Activated CD4-positive, alpha-beta T cell treated with anti-CD3 and anti-CD28 coated beads, Interleukin-2, amount 10 ng/mL, durations not matched to agents 24 days and 14 days (primary cell): ENCODE measurements around the gene RAPGEF4. TPM values are rescaled to one million over a fixed set of nuclear protein-coding genes. Genes with fewer than 3 reads are reported as not detected.

Source experiments
- DNase-seq: peaks from one replicate; pipeline ENCODE4 v3.0.0; 2022
- H3K27ac Mint-ChIP-seq: one replicate; pipeline ENCODE4 v1.8.0; 2022; ENCODE audit warnings: mild to moderate bottlenecking, mixed read lengths
- H3K27me3 Mint-ChIP-seq: one replicate; pipeline ENCODE4 v1.8.0; 2022; ENCODE audit warnings: mixed read lengths
- H3K36me3 Mint-ChIP-seq: one replicate; pipeline ENCODE4 v1.8.0; 2022; ENCODE audit warnings: low read depth, mild to moderate bottlenecking, mixed read lengths
- H3K4me1 Mint-ChIP-seq: one replicate; pipeline ENCODE4 v1.8.0; 2021; ENCODE audit warnings: mixed read lengths
- H3K4me3 Mint-ChIP-seq: one replicate; pipeline ENCODE4 v1.8.0; 2022; ENCODE audit warnings: mild to moderate bottlenecking, moderate library complexity, mixed read lengths
- H3K9me3 Mint-ChIP-seq: one replicate; pipeline ENCODE4 v1.8.0; 2021; ENCODE audit warnings: mixed read lengths
- intact Hi-C: fragments of 100-400 bp; cut with micrococcal nuclease; formaldehyde crosslinking; loops from one replicate; pipeline ENCODE4 v1.15.1; 2023
- total RNA-seq: library from RNA; stranded (reverse); gene quantifications from 2 replicates; pipeline ENCODE4 v1.2.3, GENCODE V29; 2022

The RAPGEF4 gene
- total RNA-seq, 1 donor from 2014 or later, result 0.37 TPM

- H3K27ac Mint-ChIP-seq, result no peak overlapping the region
- no peak for DNase-seq
- H3K4me3 Mint-ChIP-seq, result no peak overlapping the region
- intact Hi-C loops, result loop anchor here (10.0 kb wide), 2 partner anchors 335 to 1325 kb away; partner anchors contain the start of gene CDCA7
- H3K4me1 Mint-ChIP-seq, result no peaks in the 10 kb centered on the region
- no peaks in the 10 kb centered on the region for H3K9me3 Mint-ChIP-seq
- no peaks in the 10 kb centered on the region for H3K27me3 Mint-ChIP-seq
- no peaks in the 10 kb centered on the region for H3K36me3 Mint-ChIP-seq
These were observed 284.1 kb downstream of the RAPGEF4 start for GRCh38 chr2:173019755-173020154.

GRCh38 chr2:173021939-173022371, 286.3 kb downstream of the RAPGEF4 start:
- no peaks in the 10 kb centered on the region for H3K27me3 Mint-ChIP-seq
- no peak overlapping the region for H3K27ac Mint-ChIP-seq
- H3K9me3 Mint-ChIP-seq, result no peaks in the 10 kb centered on the region
- H3K36me3 Mint-ChIP-seq, result no peaks in the 10 kb centered on the region
- DNase-seq, result no peak
- no peaks in the 10 kb centered on the region for H3K4me1 Mint-ChIP-seq
- H3K4me3 Mint-ChIP-seq, result no peak overlapping the region
- intact Hi-C loops, result loop anchor here (10.0 kb wide), 2 partner anchors 333 to 1323 kb away; partner anchors contain the start of gene CDCA7

- no peak for DNase-seq
- intact Hi-C loops, result loop anchor here (10.0 kb wide), 2 partner anchors 331 to 1321 kb away; partner anchors contain the start of gene CDCA7
- Mint-ChIP-seq H3K4me3 (no peak overlapping the region), H3K36me3 (no peaks in the 10 kb centered on the region), H3K4me1 (peaks cover 3% of the 10 kb centered on the region), H3K27ac (no peak overlapping the region), H3K27me3 (peaks cover 3% of the 10 kb centered on the region), H3K9me3 (no peaks in the 10 kb centered on the region)
These were observed 288.1 kb downstream of the RAPGEF4 start for GRCh38 chr2:173023718-173024117.

- Mint-ChIP-seq H3K27me3 (peaks cover 10% of the 10 kb centered on the region), H3K9me3 (no peaks in the 10 kb centered on the region), H3K27ac (no peak overlapping the region), H3K4me1 (peaks cover 3% of the 10 kb centered on the region), H3K4me3 (no peak overlapping the region), H3K36me3 (no peaks in the 10 kb centered on the region)
- no peak for DNase-seq
- intact Hi-C loops, result loop anchor here (2.0 to 10.0 kb wide), 4 partner anchors 328 to 1318 kb away; partner anchors contain the start of gene CDCA7
These were observed 290.8 kb downstream of the RAPGEF4 start for GRCh38 chr2:173026479-173026878.

- intact Hi-C loops, result loop anchor here (1.0 to 10.0 kb wide), 6 partner anchors 48 to 1317 kb away; partner anchors contain the start of genes CDCA7 and MAP3K20
These were observed 291.8 kb downstream of the RAPGEF4 start for GRCh38 chr2:173027181-173028128.

GRCh38 chr2:173028141-173028540, 292.5 kb downstream of the RAPGEF4 start:
- Mint-ChIP-seq H3K27ac (no peak overlapping the region), H3K9me3 (no peaks in the 10 kb centered on the region), H3K4me3 (no peak overlapping the region), H3K4me1 (peaks cover 3% of the 10 kb centered on the region), H3K36me3 (no peaks in the 10 kb centered on the region), H3K27me3 (peaks cover 16% of the 10 kb centered on the region)
- DNase-seq, result no peak
- intact Hi-C loops, result loop anchor here (5.0 to 10.0 kb wide), 3 partner anchors 327 to 1317 kb away; partner anchors contain the start of gene CDCA7

More at GRCh38 chr2:173027181-173028128, 291.8 kb downstream of the RAPGEF4 start:
- Mint-ChIP-seq H3K4me3 (no peak overlapping the region), H3K27ac (no peak overlapping the region), H3K9me3 (no peaks in the 10 kb centered on the region), H3K4me1 (peaks cover 3% of the 10 kb centered on the region), H3K36me3 (no peaks in the 10 kb centered on the region), H3K27me3 (peaks cover 13% of the 10 kb centered on the region)
- DNase-seq, result peak; percentile 92

GRCh38 chr2:173028671-173029070, 293.0 kb downstream of the RAPGEF4 start:
- intact Hi-C loops, result loop anchor here (5.0 to 10.0 kb wide), 3 partner anchors 326 to 1316 kb away; partner anchors contain the start of gene CDCA7
- H3K9me3 Mint-ChIP-seq, result no peaks in the 10 kb centered on the region
- H3K4me3 Mint-ChIP-seq, result no peak overlapping the region
- no peaks in the 10 kb centered on the region for H3K36me3 Mint-ChIP-seq
- DNase-seq, result no peak
- no peak overlapping the region for H3K27ac Mint-ChIP-seq
- H3K27me3 Mint-ChIP-seq, result peaks cover 16% of the 10 kb centered on the region
- H3K4me1 Mint-ChIP-seq, result peaks cover 3% of the 10 kb centered on the region

- Mint-ChIP-seq H3K27ac (no peak overlapping the region), H3K27me3 (peaks cover 19% of the 10 kb centered on the region), H3K4me1 (peaks cover 7% of the 10 kb centered on the region), H3K9me3 (no peaks in the 10 kb centered on the region), H3K36me3 (no peaks in the 10 kb centered on the region), H3K4me3 (no peak overlapping the region)
- DNase-seq, result no peak
- intact Hi-C loops, result no loop called here
These were observed 295.2 kb downstream of the RAPGEF4 start for GRCh38 chr2:173030561-173031490.

GRCh38 chr2:173032032-173032431, 296.4 kb downstream of the RAPGEF4 start:
- no peak overlapping the region for H3K27ac Mint-ChIP-seq
- H3K4me1 Mint-ChIP-seq, result peaks cover 7% of the 10 kb centered on the region
- no peak for DNase-seq
- intact Hi-C loops, result no loop called here
- peaks cover 19% of the 10 kb centered on the region for H3K27me3 Mint-ChIP-seq
- H3K9me3 Mint-ChIP-seq, result no peaks in the 10 kb centered on the region
- no peak overlapping the region for H3K4me3 Mint-ChIP-seq
- no peaks in the 10 kb centered on the region for H3K36me3 Mint-ChIP-seq

- intact Hi-C loops, result no loop called here
- H3K27ac Mint-ChIP-seq, result no peak overlapping the region
- H3K27me3 Mint-ChIP-seq, result peaks cover 18% of the 10 kb centered on the region
- peaks cover 4% of the 10 kb centered on the region for H3K4me1 Mint-ChIP-seq
- no peak for DNase-seq
- H3K4me3 Mint-ChIP-seq, result no peak overlapping the region
- H3K36me3 Mint-ChIP-seq, result no peaks in the 10 kb centered on the region
- H3K9me3 Mint-ChIP-seq, result no peaks in the 10 kb centered on the region
These were observed 297.4 kb downstream of the RAPGEF4 start for GRCh38 chr2:173033084-173033483.

- DNase-seq, result no peak
- Mint-ChIP-seq H3K9me3 (no peaks in the 10 kb centered on the region), H3K36me3 (no peaks in the 10 kb centered on the region), H3K4me1 (peaks cover 4% of the 10 kb centered on the region), H3K27ac (no peak overlapping the region), H3K27me3 (peaks cover 18% of the 10 kb centered on the region), H3K4me3 (no peak overlapping the region)
- intact Hi-C loops, result no loop called here
These were observed 298.5 kb downstream of the RAPGEF4 start for GRCh38 chr2:173034143-173034542.

GRCh38 chr2:173037245-173038120, 301.8 kb downstream of the RAPGEF4 start:
- Mint-ChIP-seq H3K9me3 (no peaks in the 10 kb centered on the region), H3K36me3 (no peaks in the 10 kb centered on the region), H3K4me3 (no peak overlapping the region), H3K4me1 (peaks cover 4% of the 10 kb centered on the region), H3K27me3 (peaks cover 12% of the 10 kb centered on the region), H3K27ac (no peak overlapping the region)
- intact Hi-C loops, result no loop called here
- no peak for DNase-seq
